Common myeloid progenitor, CD34-positive (primary cell): ENCODE data around the gene CAPZB.
A peak's percentile ranks its signal among the peaks of the same experiment; 100 is the strongest.

Source experiments
- CTCF ChIA-PET: fragments of 350-600 bp; sonication (Branson Sonifier 250); formaldehyde crosslinking; loops from one replicate; lab custom pipeline; 2021; ENCODE audit warnings: antibody characterized with exemption; lab: Charles Lee
- POLR2A ChIA-PET: fragments of 350-600 bp; sonication (Branson Sonifier 250); formaldehyde crosslinking; loops from one replicate; lab custom pipeline; 2021; ENCODE audit warnings: antibody characterized with exemption; lab: Charles Lee
- DNase-seq, 3 donors: peaks; one replicate each; pipeline versions ENCODE4 v3.0.0 to v3.0.0-alpha.2; 2013
- H3K27ac ChIP-seq, 2 experiments: 1 replicate in 1 of 2; 2 replicates in 1 of 2; pipeline ENCODE4 v1.7.0; 2013; ENCODE audit warnings: inconsistent platforms in 2 of 2, low read length in 2 of 2, mild to moderate bottlenecking in 2 of 2, low read depth in 1 of 2, moderate library complexity in 1 of 2; ENCODE audit not compliant: severe bottlenecking in 2 of 2, insufficient read depth in 1 of 2, poor library complexity in 1 of 2
- H3K27me3 ChIP-seq, 5 experiments: replicated peaks in 2 of 5; 1 replicate in 3 of 5; 2 replicates in 2 of 5; pipeline versions ENCODE4 v1.6.1 to v1.7.0; 2013; ENCODE audit warnings: low read length in 4 of 5, mild to moderate bottlenecking in 2 of 5, moderate library complexity in 2 of 5, inconsistent platforms in 1 of 5; ENCODE audit not compliant: insufficient read depth in 5 of 5, control insufficient read depth in 4 of 5
- H3K36me3 ChIP-seq, 4 experiments: 1 replicate in 2 of 4; 2 replicates in 2 of 4; pipeline versions ENCODE4 v1.6.1 to v1.7.0; 2013; ENCODE audit warnings: low read length in 3 of 4, control low read depth in 1 of 4, mild to moderate bottlenecking in 1 of 4; ENCODE audit not compliant: control insufficient read depth in 4 of 4, insufficient read depth in 4 of 4
- H3K4me1 ChIP-seq, 4 experiments: 1 replicate in 3 of 4; 2 replicates in 1 of 4; pipeline versions ENCODE4 v1.6.1 to v1.7.1; 2013; ENCODE audit warnings: low read length in 3 of 4, mild to moderate bottlenecking in 3 of 4, control low read depth in 1 of 4, inconsistent platforms in 1 of 4, moderate library complexity in 1 of 4; ENCODE audit not compliant: control insufficient read depth in 4 of 4, insufficient read depth in 4 of 4; ENCODE audit errors: control extremely low read depth in 1 of 4
- H3K4me3 ChIP-seq, 7 experiments: 1 replicate in 4 of 7; 2 replicates in 3 of 7; pipeline versions ENCODE4 v1.5.1 to v1.7.0; 2013; ENCODE audit warnings: mild to moderate bottlenecking in 7 of 7, low read length in 6 of 7, moderate library complexity in 6 of 7, inconsistent platforms in 2 of 7, low read depth in 2 of 7, control low read depth in 1 of 7; ENCODE audit not compliant: insufficient read depth in 4 of 7, control insufficient read depth in 1 of 7; ENCODE audit errors: extremely low read depth in 1 of 7
- H3K9me3 ChIP-seq, 5 experiments: 1 replicate in 4 of 5; 2 replicates in 1 of 5; pipeline versions ENCODE4 v1.6.1 to v1.7.1; 2013; ENCODE audit warnings: low read length in 4 of 5, mild to moderate bottlenecking in 2 of 5, inconsistent platforms in 1 of 5, low read depth in 1 of 5, moderate library complexity in 1 of 5; ENCODE audit not compliant: control insufficient read depth in 4 of 5, insufficient read depth in 2 of 5; ENCODE audit errors: control extremely low read depth in 1 of 5
- WGBS: methylation state at CpG from one replicate; pipeline ENCODE4 v1.1.5; 2013; ENCODE audit not compliant: insufficient coverage; 5-methylcytosine and 5-hydroxymethylcytosine counted together

The CAPZB gene

DNA sequence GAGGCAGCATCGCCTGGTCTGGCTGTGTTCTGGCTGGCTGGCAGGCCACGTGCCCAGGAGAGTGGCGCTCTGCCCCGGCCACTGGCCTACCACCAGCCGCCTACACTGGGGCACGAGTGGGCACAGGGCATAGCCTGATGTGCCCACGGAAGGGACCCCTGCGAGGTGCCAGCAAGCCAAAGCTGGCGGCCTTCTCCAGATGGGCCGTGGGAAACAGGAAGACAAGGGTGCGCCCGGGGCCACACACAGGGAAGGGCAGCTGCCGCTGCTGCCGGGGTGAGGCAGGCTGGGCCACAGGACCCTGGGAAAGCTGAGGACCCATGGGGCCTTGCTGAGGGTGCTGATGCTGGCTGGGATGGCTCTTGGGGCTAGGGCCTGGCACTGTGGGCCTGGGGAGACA is 132.5 kb downstream of the CAPZB start:
- no peak overlapping the region for H3K27ac ChIP-seq
- CTCF ChIA-PET = interaction anchor here (0.6 to 2.9 kb wide), 6 partner anchors 9 to 301 kb away, joined by 3 to 13 read pairs (median 6); no protein-coding TSS in a partner anchor
- peaks cover 3 to 77% (median 43%) of the 10 kb centered on the region in 4 experiments for H3K36me3 ChIP-seq
- H3K27me3 ChIP-seq = no peaks in the 10 kb centered on the region
- 100% methylated on average over 8 of the region's 14 CpGs for whole genome bisulfite sequencing
- H3K4me3 ChIP-seq = no peak overlapping the region
- POLR2A ChIA-PET = interaction anchor here (0.6 kb wide), 1 partner anchor 10 kb away, joined by 6 read pairs; no protein-coding TSS in a partner anchor
- no peaks in the 10 kb centered on the region for H3K9me3 ChIP-seq
- peaks cover 1 to 11% (median 9%) of the 10 kb centered on the region in 4 experiments for H3K4me1 ChIP-seq
- DNase-seq = no peak

DNA sequence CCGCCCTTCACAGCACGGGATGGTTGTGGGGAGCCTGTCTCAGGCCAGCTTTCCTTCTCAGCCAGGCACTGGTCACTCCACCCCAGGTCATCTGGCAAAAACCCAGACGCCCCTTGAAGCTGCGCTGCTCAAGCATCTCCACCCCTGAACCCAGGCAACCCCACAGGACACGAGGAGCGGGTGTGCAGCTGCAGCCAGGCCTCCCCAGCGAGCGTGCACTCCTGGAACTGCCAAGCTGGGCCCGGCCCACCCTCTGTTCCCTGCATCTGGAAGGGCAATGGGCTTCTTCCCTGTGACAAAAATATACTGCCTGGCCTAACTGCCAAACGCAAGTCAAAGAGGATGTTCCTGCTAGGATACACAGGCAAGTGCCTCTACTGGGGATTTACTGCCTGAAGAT is 133.5 kb downstream of the CAPZB start:
- Histone ChIP-seq H3K27me3 (no peaks in the 10 kb centered on the region), H3K27ac (no peak overlapping the region), H3K4me3 (no peak overlapping the region), H3K9me3 (no peaks in the 10 kb centered on the region), H3K36me3 (peaks cover 3 to 69% (median 40%) of the 10 kb centered on the region in 4 experiments), H3K4me1 (peaks cover 5 to 20% (median 16%) of the 10 kb centered on the region in 4 experiments)
- no peak for DNase-seq
- WGBS = 95% methylated on average over 9 of the region's 10 CpGs
- ChIA-PET CTCF (interaction anchor here (1.0 to 2.9 kb wide), 3 partner anchors 10 to 299 kb away, joined by 3 to 13 read pairs (median 4); no protein-coding TSS in a partner anchor), POLR2A (no interaction called here)

DNA sequence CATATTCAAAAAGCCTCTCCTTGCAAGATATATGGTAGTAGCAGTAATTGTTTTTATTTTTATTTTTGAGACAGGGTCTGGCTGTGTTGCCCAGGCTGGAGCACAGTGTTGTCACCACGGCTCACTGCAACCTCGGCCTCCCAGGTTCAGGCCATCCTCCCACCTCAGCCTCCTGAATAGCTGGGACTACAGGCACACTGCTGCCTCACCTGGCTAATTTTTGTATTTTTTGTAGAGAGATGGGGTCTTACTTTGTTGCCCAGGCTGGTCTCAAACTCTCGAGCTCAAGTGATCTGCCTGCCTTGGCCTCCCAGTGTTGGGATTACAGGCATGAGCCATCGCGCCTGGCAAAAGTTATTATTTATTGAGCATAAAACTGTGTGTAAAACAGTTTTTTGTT is 134.8 kb downstream of the CAPZB start:
- Histone ChIP-seq H3K36me3 (peaks cover 0 to 58% (median 33%) of the 10 kb centered on the region in 4 experiments), H3K4me1 (peaks cover 5 to 30% (median 20%) of the 10 kb centered on the region in 4 experiments), H3K27ac (no peak overlapping the region), H3K4me3 (no peak overlapping the region), H3K9me3 (no peaks in the 10 kb centered on the region), H3K27me3 (no peaks in the 10 kb centered on the region)
- WGBS = 100% methylated on average over 1 of the region's 5 CpGs
- CTCF ChIA-PET = interaction anchor here (0.8 to 1.0 kb wide), 4 partner anchors 8 to 300 kb away, joined by 3 read pairs; no protein-coding TSS in a partner anchor
- POLR2A ChIA-PET = interaction anchor here (0.6 kb wide), 1 partner anchor 152 kb away, joined by 6 read pairs; no protein-coding TSS in a partner anchor
- DNase-seq = no peak

DNA sequence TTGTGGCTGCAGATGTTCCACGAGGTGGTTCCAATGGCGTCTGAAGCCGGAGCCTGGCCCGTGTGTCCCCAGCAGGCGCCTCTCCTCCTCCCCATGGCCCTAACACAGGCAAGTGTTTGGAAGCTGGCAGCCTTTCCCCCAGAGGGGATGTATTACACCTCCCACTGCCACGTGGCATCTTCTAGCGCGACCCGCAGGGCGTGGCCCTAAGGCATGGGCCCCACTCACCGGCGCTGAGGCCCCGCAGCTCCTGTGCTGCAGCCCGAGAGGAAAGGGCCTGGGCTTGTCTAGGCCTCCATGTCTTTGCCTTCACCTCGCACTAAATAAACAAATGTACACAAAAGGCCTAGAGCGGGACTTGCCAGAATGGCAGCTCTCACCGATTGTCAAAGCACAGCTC is 135.3 kb downstream of the CAPZB start:
- peaks cover 0 to 57% (median 33%) of the 10 kb centered on the region in 4 experiments for H3K36me3 ChIP-seq
- ChIA-PET POLR2A (no interaction called here), CTCF (interaction anchor here (0.8 to 0.9 kb wide), 2 partner anchors 9 to 16 kb away, joined by 3 read pairs; no protein-coding TSS in a partner anchor)
- 96% methylated on average over 16 of the region's 17 CpGs for WGBS
- H3K9me3 ChIP-seq = no peaks in the 10 kb centered on the region
- no peak overlapping the region for H3K4me3 ChIP-seq
- no peaks in the 10 kb centered on the region for H3K27me3 ChIP-seq
- H3K27ac ChIP-seq = no peak overlapping the region
- peaks cover 5 to 33% (median 20%) of the 10 kb centered on the region in 4 experiments for H3K4me1 ChIP-seq
- DNase-seq = no peak

DNA sequence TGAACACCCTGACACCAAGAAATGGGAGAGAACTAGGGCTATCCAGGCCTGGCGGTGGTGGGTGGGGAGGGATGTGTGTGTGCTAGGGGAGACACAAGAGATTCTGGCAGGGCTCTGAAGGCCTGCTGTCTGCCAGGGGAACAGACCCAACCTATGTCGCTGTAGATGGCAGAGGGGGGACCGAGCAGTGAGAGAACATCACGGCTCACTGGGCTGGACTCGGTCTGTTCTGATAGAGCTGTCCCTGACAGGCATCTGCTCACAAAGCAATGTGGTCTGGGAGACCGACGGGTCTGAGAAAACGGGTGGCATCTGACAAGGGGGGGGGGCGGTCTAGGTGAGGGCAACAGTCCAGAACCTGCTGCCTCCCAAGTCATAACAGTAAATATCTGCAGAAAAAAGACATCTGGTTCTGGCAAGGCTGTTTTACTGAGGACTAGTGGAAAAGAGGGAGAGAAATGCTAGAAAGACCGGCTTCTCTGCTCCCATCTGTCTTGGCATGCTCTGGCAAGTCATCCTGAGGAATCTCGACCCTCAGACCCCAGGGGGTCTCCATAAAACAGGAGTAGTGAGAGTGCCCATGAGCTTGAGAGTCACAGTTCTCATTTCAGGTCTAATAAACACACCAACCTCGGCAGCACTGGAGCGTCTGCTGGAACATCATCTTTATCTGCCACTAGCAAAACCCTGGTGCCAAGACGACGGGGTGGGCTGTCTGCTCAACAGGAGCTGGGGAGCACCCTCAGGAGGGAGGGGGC is 136.7 kb downstream of the CAPZB start:
- Histone ChIP-seq H3K4me1 (peaks cover 5 to 34% (median 20%) of the 10 kb centered on the region in 4 experiments), H3K36me3 (peaks cover 4 to 57% (median 34%) of the 10 kb centered on the region in 4 experiments), H3K9me3 (no peaks in the 10 kb centered on the region), H3K4me3 (no peak overlapping the region), H3K27me3 (no peaks in the 10 kb centered on the region), H3K27ac (peak overlapping the region in 1 of 2 experiments; percentile 14)
- no peak for DNase-seq
- 99% methylated on average over 11 of the region's 15 CpGs for WGBS
- ChIA-PET CTCF (interaction anchor here (0.5 to 1.8 kb wide), 4 partner anchors 139 to 306 kb away, joined by 3 to 9 read pairs (median 4); no protein-coding TSS in a partner anchor), POLR2A (interaction anchor here (0.6 kb wide), 1 partner anchor 304 kb away, joined by 5 read pairs; no protein-coding TSS in a partner anchor)

DNA sequence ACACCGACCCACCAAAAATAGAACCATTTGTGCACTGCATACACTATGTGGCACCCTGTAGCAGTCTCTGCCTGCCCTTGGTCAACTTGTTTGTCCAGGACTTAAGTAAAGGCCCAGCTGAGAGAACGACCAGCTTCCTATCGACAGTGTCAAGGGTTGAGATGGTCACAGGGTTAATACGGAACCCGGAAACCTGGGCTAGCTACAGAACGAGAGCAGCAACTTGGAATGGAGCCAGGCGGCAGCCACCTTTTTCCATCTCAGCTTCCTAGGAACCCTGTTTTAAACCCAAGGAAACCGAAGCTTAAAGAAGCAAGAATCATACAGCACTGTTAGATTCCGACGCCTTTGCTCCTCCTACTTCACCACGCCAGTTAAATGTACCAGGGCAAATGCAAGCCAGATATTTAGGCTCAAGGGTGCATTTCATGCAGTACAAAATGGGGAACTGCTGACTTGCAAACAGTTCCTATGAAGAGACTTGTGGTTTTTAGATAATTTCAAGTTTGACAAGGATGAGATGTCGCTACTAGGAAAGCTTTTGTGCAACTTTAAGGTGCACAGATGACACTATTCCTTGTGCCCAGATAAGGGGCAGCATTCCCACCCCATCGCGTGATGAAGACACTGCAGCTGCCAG is 137.7 kb downstream of the CAPZB start:
- ChIA-PET POLR2A (interaction anchor here (0.5 to 0.6 kb wide), 2 partner anchors 88 to 305 kb away, joined by 3 to 5 read pairs; no protein-coding TSS in a partner anchor), CTCF (interaction anchor here (0.8 to 3.6 kb wide), 10 partner anchors 8 to 314 kb away, joined by 3 to 14 read pairs (median 3); no protein-coding TSS in a partner anchor)
- H3K36me3 ChIP-seq = peaks cover 4 to 57% (median 39%) of the 10 kb centered on the region in 4 experiments
- H3K4me1 ChIP-seq = peaks cover 5 to 34% (median 20%) of the 10 kb centered on the region in 4 experiments
- peak; percentile 40 to 78 (median 74) for DNase-seq
- 67% methylated on average over 11 of the region's 14 CpGs for WGBS
- H3K27me3 ChIP-seq = no peaks in the 10 kb centered on the region
- H3K27ac ChIP-seq = peak overlapping the region in 1 of 2 experiments; percentile 14
- H3K4me3 ChIP-seq = peak overlapping the region in 2 of 7 experiments; percentile 4 to 28
- no peaks in the 10 kb centered on the region for H3K9me3 ChIP-seq
